Vein endothelial cell (primary cell): ENCODE results near the gene SLC6A5. TPM values are rescaled to one million over a fixed set of nuclear protein-coding genes. Genes with fewer than 3 reads are reported as not detected.

ENCODE experiments used
- total RNA-seq: library from RNA; depleted of rRNA; stranded (reverse); fragments of >200 nt; gene quantifications from 2 replicates; pipeline ENCODE4 v1.2.3, GENCODE V29; 2012

Gene SLC6A5
- not detected in 2 replicates for total RNA-seq

GRCh38 chr11:20599221-20600019 is at the start of gene SLC6A5:
Gene SLC6A5 (plus strand): TSS chr11:20599608. CDS start chr11:20599673, 65 bp downstream.

GRCh38 chr11:20668844-20669819 is 69.7 kb downstream of the SLC6A5 start, which contains the start of gene NELL1:
Gene NELL1 (plus strand): TSS chr11:20669586.

Other genes with a start within 250 kb of the SLC6A5 start
- gene HTATIP2, start 235.9 kb upstream of the SLC6A5 start, total RNA-seq = 44.4 and 49.4 TPM in 2 replicates
- gene PRMT3, start 211.9 kb upstream of the SLC6A5 start, total RNA-seq = 12.1 and 18.3 TPM in 2 replicates
- gene NELL1, start 70.0 kb downstream of the SLC6A5 start, total RNA-seq = not detected in 2 replicates